GM15510 (cell line): ENCODE results near the gene SLF2.

Experiments
- POLR2A ChIP-seq: IDR thresholded peaks from 3 replicates; pipeline ENCODE4 v1.6.1; 2011; ENCODE audit warnings: borderline replicate concordance; ENCODE audit not compliant: insufficient read length; ENCODE audit errors: extremely low read depth

Gene SLF2

GRCh38 chr10:101005869-101006567 is 93.3 kb downstream of the SLF2 start:
- TF ChIP-seq POLR2A = no peak

DNA sequence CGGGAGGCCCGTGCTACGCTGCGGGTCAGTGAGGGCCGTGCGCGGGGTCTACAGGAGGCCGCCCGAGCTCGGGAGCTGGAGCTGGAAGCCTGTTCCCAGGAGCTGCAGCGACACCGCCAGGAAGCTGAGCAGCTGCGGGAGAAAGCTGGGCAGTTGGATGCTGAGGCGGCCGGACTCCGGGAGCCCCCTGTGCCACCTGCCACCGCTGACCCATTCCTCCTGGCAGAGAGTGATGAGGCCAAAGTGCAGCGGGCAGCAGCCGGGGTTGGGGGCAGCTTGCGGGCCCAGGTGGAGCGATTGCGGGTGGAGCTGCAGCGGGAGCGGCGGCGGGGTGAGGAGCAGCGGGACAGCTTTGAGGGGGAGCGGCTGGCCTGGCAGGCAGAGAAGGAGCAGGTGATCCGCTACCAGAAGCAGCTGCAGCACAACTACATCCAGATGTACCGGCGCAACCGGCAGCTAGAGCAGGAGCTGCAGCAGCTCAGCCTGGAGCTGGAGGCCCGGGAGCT is 93.9 kb downstream of the SLF2 start:
- TF ChIP-seq POLR2A = no peak

DNA sequence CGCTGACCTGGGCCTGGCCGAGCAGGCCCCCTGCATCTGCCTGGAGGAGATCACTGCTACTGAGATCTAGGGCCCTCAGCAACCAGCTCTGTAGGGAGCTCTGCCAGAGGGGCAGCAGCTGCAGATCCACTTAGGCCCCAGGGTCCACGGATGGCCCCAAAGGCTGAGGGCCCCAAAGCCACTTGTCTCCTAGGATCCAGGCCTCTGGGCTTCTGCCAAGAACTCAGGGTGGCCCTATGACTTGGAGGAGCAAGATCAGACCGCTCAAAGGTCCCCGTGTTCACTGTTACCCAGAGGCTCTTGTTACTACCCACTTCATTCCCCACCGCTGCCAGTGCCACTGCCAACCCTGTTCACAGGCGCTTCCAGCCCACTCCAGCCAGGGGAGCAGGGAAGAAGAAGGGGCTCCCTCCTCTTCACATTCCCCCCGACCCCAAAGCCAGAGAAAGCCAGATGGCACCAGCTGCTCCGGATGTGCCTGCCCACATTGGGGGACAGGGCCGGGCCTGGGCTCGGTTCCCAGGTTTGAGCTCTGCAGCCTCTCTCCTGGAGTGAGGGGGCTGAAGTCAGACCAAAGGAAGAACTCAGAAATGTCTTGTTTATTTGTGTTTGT is 94.4 kb downstream of the SLF2 start:
- no peak for TF ChIP-seq POLR2A

DNA sequence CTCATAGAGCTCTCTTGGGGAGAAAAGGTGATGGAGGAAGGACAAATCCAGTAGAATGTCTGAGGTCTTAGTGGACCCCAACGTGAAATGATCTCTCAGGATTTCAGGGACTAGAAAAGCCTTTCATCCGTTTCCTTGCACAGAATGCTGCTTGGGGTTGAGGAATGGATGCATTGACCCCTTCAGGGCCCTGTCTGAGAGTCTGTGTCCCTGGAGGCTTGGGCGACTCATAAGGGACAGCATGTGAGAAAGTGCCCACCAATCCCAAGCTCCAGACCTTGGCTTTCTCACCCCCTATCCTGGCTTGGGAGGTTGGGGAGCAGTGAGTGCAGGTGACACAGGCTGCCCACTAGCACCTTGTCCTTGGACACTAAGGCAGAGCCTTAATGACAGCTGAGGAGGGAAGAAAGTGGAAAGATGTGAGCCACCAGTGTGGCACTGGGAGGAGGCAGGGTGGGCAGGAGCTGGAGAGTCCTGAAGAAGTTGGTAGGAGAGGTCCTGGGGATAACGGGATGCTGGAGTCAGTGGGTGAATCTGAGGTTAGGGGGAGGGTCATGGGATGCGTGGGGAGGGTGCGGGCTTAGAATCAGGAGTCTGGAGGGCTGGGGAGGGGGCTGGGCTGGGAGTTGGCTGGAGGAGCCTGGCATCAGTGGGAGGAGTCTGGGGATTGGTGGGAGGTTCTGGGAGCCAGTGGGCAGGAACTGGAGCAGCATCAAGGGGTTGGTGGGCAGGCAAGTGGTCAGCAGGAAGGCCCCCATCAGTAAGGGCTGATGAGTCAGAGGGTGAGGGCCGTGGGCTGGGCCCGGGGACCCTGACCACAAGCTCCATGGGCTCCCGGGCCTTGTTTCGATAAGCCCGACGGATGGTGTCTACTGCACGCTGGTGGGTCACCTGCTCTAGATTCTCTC is 95.4 kb downstream of the SLF2 start:
- TF ChIP-seq POLR2A = no peak

- TF ChIP-seq POLR2A = no peak
Measured at GRCh38 chr10:101008823-101009423, 96.2 kb downstream of the SLF2 start.

DNA sequence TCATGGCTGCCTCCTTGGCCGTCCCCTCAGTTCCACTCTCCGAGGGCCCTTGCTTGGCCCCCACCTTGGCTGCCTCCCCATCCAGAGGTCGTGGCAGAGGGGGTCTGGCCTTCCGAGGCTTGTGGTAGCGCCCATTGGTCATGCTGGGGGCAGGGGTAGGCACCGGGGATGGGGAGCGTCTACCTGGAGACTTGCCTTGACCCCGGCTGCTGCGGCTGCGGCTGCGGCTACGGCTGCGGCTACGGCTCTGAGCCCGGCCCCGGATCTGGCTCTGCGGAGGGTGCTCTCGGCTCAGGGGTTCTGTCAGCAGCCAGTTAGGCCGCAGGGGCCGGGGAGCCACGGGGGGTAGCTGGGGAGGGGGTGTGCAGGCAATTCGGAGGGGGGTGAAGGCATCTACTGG is 97.6 kb downstream of the SLF2 start:
- TF ChIP-seq POLR2A = no peak

- no peak for TF ChIP-seq POLR2A
Measured at GRCh38 chr10:101011517-101012423, 99.0 kb downstream of the SLF2 start.

- TF ChIP-seq POLR2A = no peak
Measured at GRCh38 chr10:101012525-101013364, 100.0 kb downstream of the SLF2 start.

- no peak for TF ChIP-seq POLR2A
Measured at GRCh38 chr10:101013365-101013825, 100.6 kb downstream of the SLF2 start.

DNA sequence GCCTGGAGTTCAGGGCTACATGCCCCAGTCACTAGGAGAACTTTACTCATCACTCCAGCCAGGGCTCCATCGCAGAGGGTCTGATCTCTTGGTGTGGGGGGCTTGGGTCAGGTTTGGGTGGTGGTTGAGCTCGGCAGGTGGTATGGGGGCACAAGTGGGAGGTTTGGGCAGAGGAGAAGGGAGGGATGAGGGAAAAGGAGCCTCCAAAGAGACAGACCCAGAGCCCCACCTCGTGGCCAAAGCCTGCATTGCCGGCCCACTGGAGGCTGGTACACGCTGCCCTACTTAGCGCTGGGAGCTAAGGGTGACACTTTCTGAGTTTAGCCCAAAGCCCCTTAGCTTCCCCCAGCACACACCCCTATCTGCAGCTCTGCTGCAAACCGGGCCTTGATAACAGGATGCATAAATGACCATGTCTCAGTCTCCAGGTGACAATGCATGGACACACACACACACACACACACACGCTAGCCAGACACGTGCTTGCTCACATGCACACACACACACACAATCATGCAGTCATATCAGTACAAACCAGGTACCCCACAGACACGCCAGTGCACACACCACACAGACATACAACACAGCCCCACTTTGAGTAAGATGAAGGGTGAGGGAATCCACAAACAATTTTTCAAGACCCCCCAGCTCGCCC is 101.6 kb downstream of the SLF2 start:
- TF ChIP-seq POLR2A = no peak
